ENCODE measurements around the gene SERINC5.
"Not testable (repeated sequence)": the region's sequence is repeated elsewhere in the genome, so short reads cannot be mapped to it uniquely, and the experiment has no call there.

SERINC5 gene

GRCh38 chr5:80091792-80092192 is 164.1 kb downstream of the SERINC5 start:
- not testable (repeated sequence) for H3K9me3 ChIP-seq (ENCODE audit: severe bottlenecking); DNase-seq (ENCODE audit: low spot score); H3K4me3 ChIP-seq (ENCODE audit: severe bottlenecking); H3K27me3 ChIP-seq (ENCODE audit: insufficient read depth, poor library complexity, severe bottlenecking); H3K4me1 ChIP-seq (ENCODE audit: insufficient read depth, poor library complexity, severe bottlenecking); H3K27ac ChIP-seq (ENCODE audit: poor library complexity, severe bottlenecking); H3K36me3 ChIP-seq (ENCODE audit: low read depth)
- peak; percentile 83 for TF ChIP-seq CTCF (IDR thresholded peaks at IDR 0.05; ENCODE audit: poor library complexity, severe bottlenecking)
- ATAC-seq (ENCODE audit: low read depth) = peak; percentile 67

GRCh38 chr5:80090884-80091166 is 165.0 kb downstream of the SERINC5 start:
- Histone ChIP-seq H3K27me3 (ENCODE audit: insufficient read depth, poor library complexity, severe bottlenecking) (no peaks in the 10 kb centered on the region), H3K9me3 (ENCODE audit: severe bottlenecking) (no peaks in the 10 kb centered on the region), H3K4me1 (ENCODE audit: insufficient read depth, poor library complexity, severe bottlenecking) (no peaks in the 10 kb centered on the region), H3K4me3 (ENCODE audit: severe bottlenecking) (no peak overlapping the region), H3K36me3 (ENCODE audit: low read depth) (no peaks in the 10 kb centered on the region), H3K27ac (ENCODE audit: poor library complexity, severe bottlenecking) (no peak overlapping the region)
- ATAC-seq (ENCODE audit: low read depth) = no peak
- no peak for TF ChIP-seq CTCF (IDR thresholded peaks at IDR 0.05; ENCODE audit: poor library complexity, severe bottlenecking)
- DNase-seq (ENCODE audit: low spot score) = no peak

GRCh38 chr5:80083101-80083890 is 172.6 kb downstream of the SERINC5 start:
- Histone ChIP-seq H3K36me3 (ENCODE audit: low read depth) (no peaks in the 10 kb centered on the region), H3K4me3 (ENCODE audit: severe bottlenecking) (no peak overlapping the region), H3K9me3 (ENCODE audit: severe bottlenecking) (no peaks in the 10 kb centered on the region), H3K27me3 (ENCODE audit: insufficient read depth, poor library complexity, severe bottlenecking) (no peaks in the 10 kb centered on the region), H3K4me1 (ENCODE audit: insufficient read depth, poor library complexity, severe bottlenecking) (no peaks in the 10 kb centered on the region), H3K27ac (ENCODE audit: poor library complexity, severe bottlenecking) (no peak overlapping the region)
- TF ChIP-seq CTCF (IDR thresholded peaks at IDR 0.05; ENCODE audit: poor library complexity, severe bottlenecking) = peak; percentile 81
- ATAC-seq (ENCODE audit: low read depth) (peak; percentile 83), DNase-seq (ENCODE audit: low spot score) (no peak)

GRCh38 chr5:80082731-80083100 is 173.1 kb downstream of the SERINC5 start:
- no peak overlapping the region for H3K4me3 ChIP-seq (ENCODE audit: severe bottlenecking)
- H3K4me1 ChIP-seq (ENCODE audit: insufficient read depth, poor library complexity, severe bottlenecking) = no peaks in the 10 kb centered on the region
- no peaks in the 10 kb centered on the region for H3K27me3 ChIP-seq (ENCODE audit: insufficient read depth, poor library complexity, severe bottlenecking)
- no peak overlapping the region for H3K27ac ChIP-seq (ENCODE audit: poor library complexity, severe bottlenecking)
- H3K9me3 ChIP-seq (ENCODE audit: severe bottlenecking) = no peaks in the 10 kb centered on the region
- TF ChIP-seq CTCF (IDR thresholded peaks at IDR 0.05; ENCODE audit: poor library complexity, severe bottlenecking) = peak; percentile 94
- ATAC-seq (ENCODE audit: low read depth) = peak; percentile 55
- DNase-seq (ENCODE audit: low spot score) = no peak
- H3K36me3 ChIP-seq (ENCODE audit: low read depth) = no peaks in the 10 kb centered on the region

- no peak for TF ChIP-seq CTCF (IDR thresholded peaks at IDR 0.05; ENCODE audit: poor library complexity, severe bottlenecking)
- no peak overlapping the region for H3K4me3 ChIP-seq (ENCODE audit: severe bottlenecking)
- H3K36me3 ChIP-seq (ENCODE audit: low read depth) = no peaks in the 10 kb centered on the region
- no peak overlapping the region for H3K27ac ChIP-seq (ENCODE audit: poor library complexity, severe bottlenecking)
- no peaks in the 10 kb centered on the region for H3K4me1 ChIP-seq (ENCODE audit: insufficient read depth, poor library complexity, severe bottlenecking)
- ATAC-seq (ENCODE audit: low read depth) (no peak), DNase-seq (ENCODE audit: low spot score) (no peak)
- H3K27me3 ChIP-seq (ENCODE audit: insufficient read depth, poor library complexity, severe bottlenecking) = no peaks in the 10 kb centered on the region
- no peaks in the 10 kb centered on the region for H3K9me3 ChIP-seq (ENCODE audit: severe bottlenecking)
These were observed 173.6 kb downstream of the SERINC5 start for GRCh38 chr5:80082281-80082680.
